Hematopoietic multipotent progenitor cell treated with erythropoietin and hydrocortisone succinate and interleukin-3 and kit ligand, for 15 days (in vitro differentiated cells): ENCODE data around the gene HSPB6.

Experiments used
- DNase-seq: peaks from one replicate; pipeline ENCODE4 v3.0.0-alpha.2; 2015; ENCODE audit warnings: low spot score

The HSPB6 gene

GRCh38 chr19:35716801-35717664 is 39.8 kb downstream of the HSPB6 start:
- peak; percentile 87 for DNase-seq

DNA sequence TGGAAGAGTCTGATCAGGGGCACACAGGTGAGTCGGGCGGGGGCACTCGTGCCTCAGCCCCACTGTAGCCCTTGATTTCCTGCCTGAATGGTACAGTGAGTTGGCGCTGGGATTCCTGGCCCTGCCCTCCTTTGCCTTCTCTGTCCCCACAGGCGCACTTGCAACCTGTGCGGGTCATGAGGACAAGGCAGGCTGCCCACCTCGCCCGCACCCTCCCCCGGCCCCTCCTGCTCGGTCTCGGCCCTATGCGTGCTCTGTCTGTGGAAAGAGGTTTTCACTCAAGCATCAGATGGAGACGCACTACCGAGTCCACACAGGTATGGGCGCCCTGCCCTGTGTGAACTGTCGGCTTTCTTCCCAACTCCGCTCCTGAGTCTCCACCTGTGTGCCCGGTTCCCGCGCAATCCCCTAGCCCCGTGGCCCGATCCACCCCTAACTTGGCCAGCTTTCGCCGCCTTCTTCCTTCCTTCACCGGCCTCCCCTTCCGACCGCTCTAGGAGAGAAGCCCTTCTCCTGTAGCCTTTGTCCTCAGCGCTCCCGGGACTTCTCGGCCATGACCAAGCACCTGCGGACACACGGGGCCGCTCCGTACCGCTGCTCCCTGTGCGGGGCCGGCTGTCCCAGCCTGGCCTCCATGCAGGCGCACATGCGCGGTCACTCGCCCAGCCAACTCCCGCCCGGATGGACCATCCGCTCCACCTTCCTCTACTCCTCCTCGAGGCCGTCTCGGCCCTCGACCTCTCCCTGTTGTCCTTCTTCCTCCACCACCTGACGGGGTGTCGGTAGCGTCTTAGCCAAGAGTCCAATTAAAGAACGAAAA is 40.6 kb downstream of the HSPB6 start:
- DNase-seq, result no peak

DNA sequence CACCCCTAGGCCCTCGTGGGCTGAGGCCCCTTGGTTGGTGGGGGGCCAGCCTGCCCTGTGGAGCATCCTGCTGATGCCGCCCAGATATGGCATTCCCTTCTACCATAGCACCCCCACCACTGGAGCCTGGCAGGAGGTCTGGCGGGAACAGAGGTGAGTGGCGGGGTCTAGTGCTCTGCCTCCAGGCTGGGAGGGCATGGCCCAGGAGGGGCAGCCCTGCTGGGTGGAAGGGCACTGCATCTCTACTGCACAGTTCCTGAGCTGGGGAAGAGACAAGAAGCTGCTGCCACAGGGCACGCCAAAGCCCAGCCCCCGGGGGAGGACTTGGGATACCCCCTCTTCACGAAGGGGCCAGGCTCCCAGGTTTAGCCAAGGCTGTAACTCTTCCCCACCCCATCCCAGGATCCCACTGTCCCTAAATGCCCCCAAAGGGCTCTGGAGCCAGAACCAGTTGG is 41.4 kb downstream of the HSPB6 start:
- no peak for DNase-seq

GRCh38 chr19:35714601-35715354 is 42.1 kb downstream of the HSPB6 start:
- no peak for DNase-seq

- no peak for DNase-seq
These were observed 42.8 kb downstream of the HSPB6 start for GRCh38 chr19:35713904-35714495.

GRCh38 chr19:35713506-35713850 is 43.4 kb downstream of the HSPB6 start:
- DNase-seq, result no peak

DNA sequence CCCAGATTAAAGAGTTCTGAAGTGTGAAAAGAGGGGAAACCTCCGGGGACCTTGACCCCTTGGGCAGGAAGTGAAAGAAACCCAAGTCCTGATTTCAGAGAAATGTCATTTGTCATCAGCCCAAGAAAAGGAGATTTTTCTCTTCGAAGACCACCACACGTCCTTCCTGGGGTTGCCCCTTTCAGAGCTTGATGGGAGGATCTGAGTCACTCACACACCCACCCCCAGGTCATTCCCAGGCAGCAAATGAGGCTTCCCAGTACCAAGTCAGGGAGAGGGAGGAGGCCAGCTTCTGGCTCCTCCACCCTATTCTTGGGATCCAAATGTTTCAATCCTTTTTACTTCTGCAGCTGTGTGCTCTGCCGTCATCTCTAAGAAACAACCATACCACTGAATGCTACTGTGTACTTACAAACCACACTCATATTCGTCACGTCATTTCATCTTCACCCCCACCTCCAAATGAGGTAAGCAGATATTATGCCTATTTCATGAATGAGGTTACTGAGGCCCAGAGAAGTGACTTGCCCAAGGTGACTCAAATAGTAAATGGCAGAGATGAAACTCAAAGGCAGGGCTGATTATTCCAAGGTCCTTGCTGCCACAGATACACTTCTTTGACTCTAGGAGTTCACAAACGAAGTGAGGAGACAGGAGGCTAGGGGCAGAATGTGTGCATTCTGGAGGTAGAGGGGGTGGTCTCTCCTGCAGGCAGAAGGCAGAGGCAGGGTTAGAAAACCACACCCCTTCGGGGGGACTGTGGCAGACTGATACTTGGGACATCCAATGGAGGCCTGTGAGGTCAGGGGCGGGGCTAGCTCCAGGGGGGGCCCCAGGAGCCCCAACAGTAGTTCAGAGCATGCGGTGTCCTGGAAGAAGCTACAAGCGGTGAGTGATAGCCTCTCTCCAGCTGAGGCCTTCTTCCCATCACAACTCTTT is 44.0 kb downstream of the HSPB6 start:
- peak; percentile 25 for DNase-seq

DNA sequence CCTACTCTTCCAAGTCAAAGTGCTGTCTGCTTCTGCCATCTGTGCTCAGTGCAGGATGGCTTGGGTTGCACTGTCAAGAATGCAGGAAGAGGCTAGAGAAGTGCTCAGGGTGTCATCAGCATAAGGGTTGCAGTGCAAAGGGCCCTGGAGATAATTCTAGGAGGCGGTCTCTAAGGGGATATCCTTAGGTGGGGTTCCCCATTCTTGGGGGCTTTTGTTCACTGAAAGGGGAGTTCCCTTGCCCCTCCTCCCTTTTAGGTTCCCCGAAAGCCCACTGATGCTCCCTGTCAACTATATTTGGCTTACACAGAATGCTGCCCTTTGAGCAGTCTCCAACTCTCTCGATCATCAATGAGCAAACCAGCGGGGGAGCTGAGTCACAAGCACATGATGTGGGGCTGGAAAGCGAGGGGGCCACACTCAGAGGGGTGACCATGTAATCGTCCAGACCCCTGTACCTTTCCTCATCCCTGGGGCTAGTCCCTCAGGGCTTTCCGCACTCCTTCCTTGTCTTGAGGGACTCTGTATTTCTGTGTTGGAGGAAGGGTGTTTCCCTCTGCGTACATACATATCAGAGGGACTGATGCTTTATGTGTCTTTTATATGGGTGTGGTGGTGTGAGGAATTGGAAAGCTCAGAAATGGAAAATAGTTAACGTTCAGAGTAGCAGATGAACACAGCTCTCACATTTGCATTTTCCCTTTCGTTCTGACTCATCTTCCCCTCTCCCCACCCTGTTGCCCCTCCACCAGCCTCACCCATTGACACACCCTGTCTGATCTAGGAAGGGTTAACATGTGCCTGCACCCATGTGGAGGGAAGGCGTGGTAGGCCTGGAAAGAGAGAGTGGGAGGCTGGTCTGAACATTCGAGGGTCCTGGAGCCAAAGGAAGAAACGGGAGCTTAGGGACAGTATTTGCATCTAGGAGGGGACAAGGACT is 45.8 kb downstream of the HSPB6 start:
- no peak for DNase-seq

DNA sequence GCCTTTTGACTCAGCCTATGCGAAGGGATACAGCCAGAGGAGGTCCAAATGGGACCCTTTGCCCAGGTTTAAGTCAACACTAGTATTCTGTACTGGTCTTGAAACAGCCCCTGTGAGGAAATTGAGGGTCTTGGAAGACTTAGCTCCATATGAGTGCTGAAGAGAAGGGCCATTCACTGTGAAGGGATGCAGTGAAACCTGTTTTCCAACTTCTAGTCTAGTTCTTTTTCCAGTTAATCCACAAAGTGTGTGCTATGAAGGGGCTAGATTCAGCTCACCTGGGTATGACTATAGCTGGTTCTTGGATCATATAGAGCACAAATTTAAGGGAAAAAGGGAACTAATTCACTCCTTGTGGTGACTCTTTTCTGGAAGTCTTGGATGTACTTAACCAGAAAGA is 48.4 kb downstream of the HSPB6 start:
- no peak for DNase-seq
